Glomerular visceral epithelial cell (primary cell): ENCODE measurements around the gene FAM111B.
"Not testable (repeated sequence)": the region's sequence is repeated elsewhere in the genome, so short reads cannot be mapped to it uniquely, and the experiment has no call there.

Experiments
- DNase-seq: peaks from one replicate; pipeline ENCODE4 v3.0.0-alpha.2; 2016; ENCODE audit errors: extremely low spot score

The FAM111B gene, protein sequence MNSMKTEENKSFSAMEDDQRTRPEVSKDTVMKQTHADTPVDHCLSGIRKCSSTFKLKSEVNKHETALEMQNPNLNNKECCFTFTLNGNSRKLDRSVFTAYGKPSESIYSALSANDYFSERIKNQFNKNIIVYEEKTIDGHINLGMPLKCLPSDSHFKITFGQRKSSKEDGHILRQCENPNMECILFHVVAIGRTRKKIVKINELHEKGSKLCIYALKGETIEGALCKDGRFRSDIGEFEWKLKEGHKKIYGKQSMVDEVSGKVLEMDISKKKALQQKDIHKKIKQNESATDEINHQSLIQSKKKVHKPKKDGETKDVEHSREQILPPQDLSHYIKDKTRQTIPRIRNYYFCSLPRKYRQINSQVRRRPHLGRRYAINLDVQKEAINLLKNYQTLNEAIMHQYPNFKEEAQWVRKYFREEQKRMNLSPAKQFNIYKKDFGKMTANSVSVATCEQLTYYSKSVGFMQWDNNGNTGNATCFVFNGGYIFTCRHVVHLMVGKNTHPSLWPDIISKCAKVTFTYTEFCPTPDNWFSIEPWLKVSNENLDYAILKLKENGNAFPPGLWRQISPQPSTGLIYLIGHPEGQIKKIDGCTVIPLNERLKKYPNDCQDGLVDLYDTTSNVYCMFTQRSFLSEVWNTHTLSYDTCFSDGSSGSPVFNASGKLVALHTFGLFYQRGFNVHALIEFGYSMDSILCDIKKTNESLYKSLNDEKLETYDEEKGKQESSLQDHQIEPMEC

DNA sequence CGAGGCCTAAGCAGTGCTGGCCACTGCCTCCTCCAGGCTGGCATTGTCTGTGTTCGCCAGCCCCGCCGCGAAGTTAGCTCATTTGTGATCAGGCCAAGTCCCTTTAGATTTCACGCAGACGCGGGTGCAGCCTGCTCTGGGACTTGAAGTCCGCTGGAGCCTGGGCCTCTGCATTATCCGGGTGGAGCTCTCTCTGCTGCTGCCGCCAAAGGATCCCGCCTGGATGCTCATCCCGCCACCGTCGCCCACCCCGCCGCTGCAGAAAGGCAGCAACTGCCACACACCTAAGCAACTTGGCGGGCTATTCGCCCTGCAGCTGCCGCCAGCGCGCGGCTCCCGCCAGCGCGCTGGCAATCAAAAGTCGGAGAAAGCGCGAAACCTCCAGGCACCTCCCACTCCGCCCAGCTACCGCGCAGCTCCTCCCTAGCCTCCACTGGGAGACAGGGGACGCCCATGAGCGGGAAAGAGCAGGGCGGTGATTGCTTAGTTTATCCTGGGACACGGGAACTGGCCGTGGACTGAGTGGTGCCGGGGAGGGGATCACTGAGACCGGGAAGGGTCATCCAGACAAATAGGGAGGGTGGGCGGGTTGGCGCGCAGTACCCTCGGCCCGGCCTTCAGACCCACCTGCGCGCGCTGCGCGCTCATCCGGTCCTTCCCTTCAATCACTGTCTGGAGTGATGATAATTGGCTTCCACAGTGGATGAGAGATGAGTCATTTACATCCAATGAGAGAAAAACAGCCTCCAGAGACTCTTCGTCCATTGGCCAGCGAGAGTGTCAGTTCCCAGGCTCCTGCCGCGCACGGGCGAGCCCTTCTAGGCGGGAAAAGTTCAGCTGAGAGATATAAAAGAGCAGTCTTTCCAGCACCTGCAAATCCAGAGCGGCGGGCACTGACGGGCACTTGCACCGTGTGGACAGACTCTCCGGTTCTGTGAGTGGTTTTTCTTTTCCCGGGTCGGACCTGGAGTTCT, at the start of gene FAM111B:
Gene FAM111B (plus strand): TSS at position 875 of the 974 bp plus-strand sequence. CDS start 2,389 bp downstream, outside the sequence.
- peak; percentile 95 for DNase-seq

DNA sequence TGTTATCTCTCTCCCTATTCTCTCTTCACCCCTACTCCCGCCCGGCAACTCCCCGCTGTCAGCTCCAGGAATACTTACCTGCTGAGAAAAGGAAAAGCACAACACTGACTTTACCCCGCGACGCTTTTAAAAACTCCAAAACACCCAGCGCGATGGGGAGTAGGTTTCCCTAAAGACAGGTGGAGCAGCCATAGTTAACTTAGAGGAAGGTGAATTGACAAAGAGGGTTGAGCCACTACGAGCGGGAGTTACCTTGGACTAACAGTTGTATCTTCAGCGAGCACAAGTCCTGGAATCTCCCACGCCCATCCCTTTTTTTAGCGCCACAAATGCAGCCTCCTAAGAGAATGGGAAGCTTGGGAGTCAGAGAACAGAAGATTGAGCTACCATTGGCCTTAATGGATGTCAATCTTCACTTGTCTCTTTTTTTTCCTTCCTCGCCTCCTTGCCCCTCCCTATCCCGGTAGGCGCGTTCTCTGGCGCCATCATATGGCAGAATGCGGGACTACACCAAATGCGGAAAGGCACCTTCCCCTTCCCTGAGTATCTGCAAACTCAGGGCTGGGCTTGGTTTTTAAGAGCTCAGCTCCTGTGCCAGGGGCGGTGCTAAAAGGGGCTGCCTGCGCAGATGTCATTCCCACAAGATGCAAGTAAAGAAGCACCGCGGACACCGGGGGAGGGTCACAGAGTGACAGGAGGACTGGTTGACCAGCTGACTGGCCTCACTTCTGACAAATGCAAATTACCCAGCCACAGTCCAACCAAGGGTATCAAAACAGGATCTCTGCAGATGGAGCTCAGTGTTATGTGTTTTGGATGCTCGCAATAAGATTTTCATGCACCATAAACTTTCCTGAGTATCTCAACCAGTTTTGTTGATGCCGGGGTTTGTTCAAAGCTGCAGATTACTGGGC, 48.7 kb upstream of the FAM111B start:
- DNase-seq, result peak; percentile 90

DNA sequence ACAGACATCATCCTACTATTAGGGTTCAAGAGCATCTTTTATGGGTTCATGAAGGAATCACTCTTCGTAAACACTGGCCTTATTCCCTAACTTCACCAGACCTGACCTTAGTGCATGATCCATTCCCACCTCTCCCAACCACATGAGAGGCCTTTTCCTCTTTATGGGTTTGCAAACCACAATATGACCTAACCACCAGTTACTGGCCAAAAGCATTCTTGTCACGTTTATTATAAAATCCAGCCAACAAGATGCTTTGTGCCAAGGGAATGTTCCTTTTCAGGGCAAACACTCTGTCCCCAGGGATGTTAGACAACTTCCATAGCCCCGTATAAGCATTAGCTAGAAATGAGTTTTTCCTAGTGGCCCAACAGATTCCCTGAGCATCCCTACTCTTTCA, 46.9 kb upstream of the FAM111B start:
- DNase-seq, result not testable (repeated sequence)

DNA sequence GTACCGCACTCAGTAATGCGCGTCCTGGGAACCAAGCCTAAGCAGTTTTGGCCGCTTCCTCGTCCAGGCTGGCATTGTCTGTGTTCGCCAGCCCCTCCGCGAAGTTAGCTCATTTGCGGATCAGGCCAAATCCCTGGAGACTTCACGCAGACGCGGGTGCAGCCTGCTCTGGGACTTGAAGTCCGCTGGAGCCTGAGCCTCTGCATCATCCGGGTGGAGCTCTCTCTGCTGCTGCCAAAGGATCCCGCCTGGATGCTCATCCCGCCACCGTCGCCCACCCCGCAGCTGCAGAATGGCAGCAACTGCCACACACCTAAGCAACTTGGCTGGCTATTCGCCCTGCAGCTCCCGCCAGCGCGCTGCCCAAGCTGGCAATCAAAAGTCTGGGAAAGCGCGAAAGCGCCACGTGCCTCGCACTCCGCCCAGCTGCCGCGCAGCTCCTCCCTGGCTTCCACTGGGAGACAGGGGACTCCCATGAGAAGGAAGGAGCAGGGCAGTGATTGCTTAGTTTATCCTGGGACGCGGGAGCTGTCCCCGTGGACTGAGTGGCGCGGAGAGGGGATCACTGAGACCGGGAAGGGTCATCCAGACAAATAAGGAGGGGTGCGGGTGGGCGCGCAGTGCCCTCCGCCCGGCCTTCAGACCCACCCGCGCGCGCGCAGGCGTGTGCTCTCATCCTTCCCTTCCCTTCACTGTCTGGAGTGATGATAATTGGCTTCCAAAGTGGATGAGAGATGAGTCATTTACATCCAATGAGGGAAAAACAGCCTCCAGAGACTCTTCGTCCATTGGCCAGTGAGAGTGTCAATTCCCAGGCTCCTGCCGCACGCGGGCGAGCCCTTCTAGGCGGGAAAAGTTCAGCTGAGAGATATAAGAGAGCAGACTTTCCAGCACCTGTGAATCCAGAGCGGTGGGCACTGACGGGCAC, 44.2 kb upstream of the FAM111B start:
- DNase-seq, result no peak

DNA sequence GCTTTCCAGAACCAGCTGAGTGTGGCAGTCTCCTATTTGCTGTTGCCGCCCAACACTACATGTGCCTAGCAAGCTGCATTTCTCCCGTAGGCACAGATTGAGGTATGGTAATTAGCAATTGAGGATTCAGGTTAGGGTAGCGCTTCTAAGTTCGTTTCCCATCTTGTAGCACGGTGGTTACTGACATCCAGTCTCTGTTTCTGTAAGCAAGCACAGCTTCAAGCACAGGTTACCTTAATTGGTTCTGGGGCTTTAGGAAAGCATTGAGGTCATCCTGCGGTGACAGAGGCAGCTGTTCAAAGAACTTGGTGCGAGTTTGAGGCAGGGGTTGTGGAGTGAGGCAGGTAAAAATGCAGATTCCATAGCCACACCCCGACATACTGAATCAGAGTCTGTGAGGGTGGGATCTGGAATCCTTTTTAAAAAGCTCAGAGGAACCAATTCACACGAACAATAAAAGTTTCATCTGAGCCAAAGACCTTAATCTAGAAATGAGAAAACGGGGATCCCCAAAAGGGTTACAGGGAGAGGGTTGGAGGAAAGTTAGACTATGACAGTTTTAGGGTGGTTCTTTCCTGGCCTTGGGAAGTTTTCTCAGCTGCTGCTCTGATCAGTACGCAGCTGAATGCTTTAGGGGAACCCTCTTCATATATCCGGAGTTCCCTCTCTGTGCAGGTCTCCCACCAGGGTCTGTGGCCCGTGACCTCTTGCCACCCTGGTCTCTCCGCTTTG, 42.9 kb upstream of the FAM111B start:
- DNase-seq, result not testable (repeated sequence)

DNA sequence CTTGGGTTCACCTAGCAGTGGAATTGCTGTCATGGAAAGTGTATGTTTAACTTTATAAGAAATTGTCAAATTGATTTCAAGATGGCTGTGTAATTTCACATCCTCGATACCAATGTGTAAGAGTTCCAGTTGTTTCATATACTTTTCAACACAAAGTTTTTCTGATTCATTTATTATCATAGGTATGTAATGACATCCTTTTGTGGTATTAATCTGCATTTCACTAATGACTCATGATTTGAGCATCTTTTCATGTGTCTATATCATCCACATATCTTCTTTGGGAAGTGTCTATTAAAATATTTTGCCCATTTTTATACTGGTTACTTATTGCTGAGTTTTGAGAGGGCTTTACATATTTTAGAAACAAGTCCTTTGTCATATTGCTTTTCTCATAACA, 38.0 kb upstream of the FAM111B start:
- no peak for DNase-seq

DNA sequence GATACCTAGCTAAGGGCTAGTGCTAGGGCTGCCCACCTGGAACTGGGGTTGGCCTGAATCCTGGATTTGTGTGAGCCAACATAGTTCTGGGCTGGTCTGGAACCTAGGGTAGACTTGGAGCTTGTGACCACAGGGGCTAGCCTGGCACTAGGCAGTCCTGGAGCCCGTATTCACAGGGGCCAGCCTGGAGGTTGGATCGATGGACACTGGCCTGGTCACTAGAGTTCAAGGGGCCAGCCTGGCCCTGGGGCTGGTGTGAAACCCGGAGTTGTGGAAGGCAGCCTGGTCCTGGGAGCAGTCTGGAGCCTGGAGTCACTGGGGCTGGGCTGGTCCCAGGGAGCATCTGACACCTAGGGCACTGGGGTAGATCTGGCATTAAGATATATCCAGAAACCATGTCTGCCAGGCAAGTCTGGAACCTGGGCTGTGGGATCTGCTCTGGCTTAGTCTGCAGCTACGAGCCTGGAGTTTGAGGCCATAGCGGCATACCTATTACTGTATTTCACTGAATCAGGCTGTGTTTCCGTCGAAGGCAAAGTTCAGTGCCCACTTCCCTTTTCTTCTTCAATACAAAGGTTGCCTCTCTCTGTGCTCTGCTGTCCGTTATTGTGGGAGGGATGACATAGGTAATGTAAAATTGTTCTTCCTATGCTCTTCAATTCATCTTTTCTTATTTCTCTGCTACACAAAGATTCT, 30.0 kb upstream of the FAM111B start:
- no peak for DNase-seq

DNA sequence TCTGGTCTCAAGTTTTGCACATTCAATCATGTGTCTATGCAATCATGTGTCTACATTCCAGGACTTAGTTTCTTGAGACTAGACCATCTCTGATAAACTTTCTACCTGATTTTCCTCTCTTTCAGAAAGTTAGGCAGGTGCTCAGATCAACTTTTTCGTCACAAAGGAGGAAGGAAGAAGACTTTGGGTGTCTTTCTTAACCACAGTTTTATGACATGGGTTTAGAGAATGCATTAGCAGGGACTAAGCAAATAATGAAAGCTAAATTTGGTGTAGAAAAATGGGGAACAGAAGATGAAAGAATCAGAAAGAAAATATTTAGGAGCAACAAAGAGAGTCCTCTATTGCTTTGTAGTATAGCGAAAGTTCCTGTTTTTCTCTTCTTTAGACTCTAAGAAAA, 28.6 kb upstream of the FAM111B start:
- no peak for DNase-seq

DNA sequence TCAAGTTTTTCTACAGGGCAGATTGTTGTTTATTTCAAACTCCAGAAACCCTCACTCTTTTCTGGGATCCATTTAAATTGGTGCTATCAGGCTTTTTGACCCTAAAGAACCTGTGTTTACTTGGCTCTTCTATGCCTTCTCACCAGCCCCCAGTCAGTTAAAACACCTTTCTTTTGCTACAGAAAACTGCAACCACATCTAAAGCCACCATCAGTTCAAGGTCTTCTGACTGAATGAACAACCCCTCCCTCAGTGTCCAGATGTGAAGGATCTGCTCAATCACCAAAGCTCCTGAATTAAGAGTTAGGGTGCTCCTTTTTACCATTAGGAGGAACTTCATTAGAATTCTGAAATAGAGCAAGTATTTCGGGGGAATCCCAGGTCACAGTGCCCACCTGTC, 28.0 kb upstream of the FAM111B start:
- DNase-seq, result no peak

DNA sequence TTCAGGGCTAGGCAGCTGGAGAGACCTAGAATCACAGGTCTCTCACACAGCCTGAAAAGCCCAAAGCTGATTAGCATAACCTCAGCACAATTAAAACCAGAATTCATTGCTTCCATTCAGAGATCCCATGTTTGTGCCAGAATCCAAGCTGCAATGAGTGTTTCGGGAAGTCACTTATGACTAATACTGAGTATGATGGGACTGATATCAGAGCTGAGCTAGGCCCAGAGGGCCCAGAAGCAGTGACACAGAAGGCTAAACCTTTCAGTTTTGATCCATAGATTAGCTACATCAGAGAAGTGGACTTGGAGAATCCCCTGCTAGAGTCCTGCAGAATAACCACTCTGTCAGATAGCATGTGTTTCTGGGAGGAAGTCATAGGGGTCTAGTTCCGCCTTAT, 26.6 kb upstream of the FAM111B start:
- not testable (repeated sequence) for DNase-seq

DNA sequence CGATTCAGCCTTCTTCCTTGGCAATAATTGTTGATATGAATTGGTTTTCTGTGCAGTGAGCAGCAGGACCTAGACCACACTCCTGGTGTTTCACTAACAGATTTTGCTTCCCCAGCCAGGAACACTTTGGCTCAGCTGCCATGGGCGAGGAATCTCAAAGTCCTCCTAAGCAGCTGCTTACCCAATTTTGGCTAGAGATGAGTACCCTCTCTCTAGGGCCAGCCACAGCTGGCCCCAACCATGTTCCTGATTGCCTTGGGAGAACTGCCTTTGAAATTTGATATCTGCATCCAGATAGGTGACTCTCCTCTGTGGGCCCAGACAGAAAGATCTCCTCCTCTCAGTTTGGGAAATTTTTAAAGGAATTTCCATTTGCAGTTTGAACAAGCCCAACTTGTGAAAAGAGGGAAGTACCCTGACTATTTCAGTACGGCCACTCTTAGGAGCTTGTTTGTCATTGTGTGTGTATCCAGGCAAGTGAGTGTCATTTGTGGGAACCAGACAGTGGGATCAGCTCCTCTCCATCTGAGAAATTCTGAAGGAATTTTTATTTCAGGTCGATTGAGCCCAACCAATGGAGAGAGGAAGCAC, 25.5 kb upstream of the FAM111B start:
- DNase-seq, result not testable (repeated sequence)

DNA sequence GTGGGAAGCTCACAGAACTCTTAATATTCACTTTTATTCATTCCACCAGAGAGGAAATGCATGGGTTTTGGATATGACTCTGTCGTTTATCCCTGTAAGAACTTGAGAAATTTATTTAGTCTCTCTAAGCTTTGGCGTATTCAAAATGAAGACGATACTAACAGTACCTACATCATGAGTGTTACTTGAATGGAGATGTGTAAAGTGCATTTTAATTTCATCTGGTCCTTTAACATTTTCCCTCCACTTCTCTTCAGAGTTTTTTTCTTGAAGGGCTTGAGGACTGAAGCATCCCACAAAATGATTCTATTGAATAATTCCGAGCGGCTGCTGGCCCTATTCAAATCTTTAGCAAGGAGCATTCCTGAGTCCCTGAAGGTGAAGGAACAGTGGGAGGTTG, 21.0 kb upstream of the FAM111B start, which contains the start of gene GLYATL1B:
Gene GLYATL1B (plus strand): TSS at position 301 of the 400 bp plus-strand sequence. CDS start 0 bp downstream, at position 301.
- not testable (repeated sequence) for DNase-seq

DNA sequence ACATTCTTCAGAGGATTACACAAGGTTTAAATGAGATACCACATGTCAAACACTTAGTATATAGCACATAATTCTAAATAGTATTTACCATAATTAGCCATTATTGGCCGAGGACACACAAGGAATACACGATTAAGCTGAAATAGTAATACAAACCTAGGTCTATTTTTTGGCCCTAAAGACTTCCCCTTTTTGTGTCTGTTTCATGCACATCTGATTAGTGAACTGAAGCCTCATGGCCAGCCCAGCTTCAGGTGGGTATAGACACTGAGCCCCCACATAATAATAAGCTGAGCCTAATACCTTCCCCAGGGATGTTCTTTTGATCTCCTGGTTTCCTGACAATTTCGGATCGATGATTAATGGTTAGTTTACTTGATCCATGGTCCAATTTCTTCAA, 18.9 kb upstream of the FAM111B start:
- DNase-seq, result no peak

DNA sequence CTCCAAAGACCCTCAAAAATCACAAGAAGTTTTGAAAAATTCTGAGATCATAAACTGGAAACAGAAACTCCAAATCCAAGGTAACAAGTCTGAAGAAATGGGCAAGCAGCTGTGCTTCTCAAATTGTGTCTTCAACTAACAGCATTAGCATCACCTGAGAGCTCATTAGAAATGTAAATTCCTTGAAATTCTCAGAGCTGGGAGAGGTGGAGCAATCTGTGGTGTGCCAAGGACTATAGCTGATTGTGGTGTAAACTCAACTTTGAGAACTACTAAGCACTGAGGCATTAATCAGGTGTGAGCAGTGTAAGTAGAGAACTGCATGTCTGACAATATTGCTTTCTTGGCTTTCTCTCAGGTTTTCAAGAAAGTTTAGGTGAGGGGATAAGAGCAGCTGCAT, 13.5 kb upstream of the FAM111B start:
- DNase-seq, result not testable (repeated sequence)

DNA sequence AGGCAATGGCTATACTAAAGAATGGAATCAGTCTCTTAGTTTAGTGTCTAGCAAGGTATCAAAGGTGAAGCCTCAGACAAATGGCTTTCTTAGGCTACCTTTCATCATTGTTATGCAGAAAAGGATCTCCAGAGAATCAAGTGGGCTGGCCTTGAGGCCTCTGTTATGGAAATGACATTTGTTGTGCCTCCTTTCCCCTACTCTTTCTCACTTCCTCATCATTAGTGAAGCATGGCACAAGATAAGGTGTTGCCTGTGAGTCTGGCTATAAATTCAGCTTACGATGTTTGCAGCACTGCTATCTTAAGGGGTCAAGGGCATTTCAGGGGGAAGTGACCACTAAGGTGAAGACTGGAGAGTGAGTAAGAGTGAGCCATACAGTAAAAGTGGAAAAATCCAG, 11.8 kb upstream of the FAM111B start:
- DNase-seq, result not testable (repeated sequence)

DNA sequence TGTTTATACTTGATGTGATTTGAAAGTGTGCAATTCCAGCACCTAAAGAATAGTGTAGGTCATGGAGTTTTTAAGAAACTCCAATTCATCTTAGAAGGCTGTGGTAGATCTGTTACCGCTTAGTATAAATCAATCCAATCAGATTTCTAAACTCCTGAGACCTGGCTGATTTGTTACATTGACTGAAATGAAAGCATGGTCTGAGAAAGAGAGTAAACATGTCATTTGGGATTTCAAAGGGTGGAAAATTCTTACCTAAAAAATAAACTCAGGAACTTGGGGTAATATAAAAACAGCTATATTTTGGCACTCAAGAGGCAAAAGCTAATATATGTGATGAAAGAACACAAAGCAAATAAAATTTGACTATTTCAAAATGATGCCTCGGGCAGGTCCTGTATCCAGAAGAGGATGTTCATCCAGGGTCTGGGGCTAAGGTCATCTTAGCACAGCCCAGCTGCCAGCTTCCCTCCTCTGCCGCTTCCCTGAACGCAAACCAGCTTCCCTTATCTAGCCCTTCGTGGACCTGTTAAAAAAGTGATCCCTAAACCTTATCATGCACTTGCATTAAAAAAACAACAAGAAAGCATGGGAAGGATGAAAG, 11.0 kb upstream of the FAM111B start:
- not testable (repeated sequence) for DNase-seq

DNA sequence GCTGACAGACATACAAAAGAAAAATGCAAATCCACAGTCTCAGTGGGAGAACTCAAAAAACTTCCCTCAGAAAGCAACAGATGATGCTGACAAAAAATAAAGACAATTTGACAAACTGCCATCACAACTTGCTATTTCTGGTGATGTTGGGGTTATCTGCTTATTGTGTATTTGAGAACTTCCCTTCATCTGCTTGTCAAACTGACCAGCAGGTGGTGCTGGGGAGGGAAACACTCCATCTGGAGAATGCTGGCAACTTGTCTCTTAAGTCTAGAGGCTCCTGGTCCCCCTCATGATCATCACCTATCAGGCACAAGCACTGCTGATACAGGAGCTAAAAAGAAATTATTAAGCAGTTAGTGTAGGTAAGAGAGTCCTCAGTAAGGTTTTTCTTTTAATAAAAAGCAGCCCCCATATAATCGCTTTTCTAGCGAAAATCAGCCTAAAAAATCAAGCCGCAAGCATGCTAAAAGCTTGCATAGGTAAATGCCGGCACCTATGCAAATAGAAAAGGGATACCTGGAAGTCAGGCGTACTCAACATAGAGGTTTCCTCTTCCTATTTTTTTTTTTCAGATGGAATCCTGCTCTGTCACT, 9.8 kb upstream of the FAM111B start:
- peak; percentile 58 for DNase-seq
